Esophagus muscularis mucosa (tissue), 4 donors: Measurements from ENCODE around the gene ADCY9. TPM values are rescaled to one million over a fixed set of nuclear protein-coding genes. Genes with fewer than 3 reads are reported as not detected.

Source experiments
- DNase-seq: peaks from one replicate; pipeline ENCODE4 v3.0.0-alpha.2; 2017; ENCODE audit errors: extremely low spot score
- H3K27ac ChIP-seq, 4 donors: fragments of 200-600 bp; sonication (generic); replicated peaks in 1 of 4; 1 replicate in 3 of 4; 2 replicates in 1 of 4; pipeline ENCODE4 v1.5.1; 2016 to 2019; ENCODE audit warnings: mild to moderate bottlenecking in 1 of 4
- H3K27me3 ChIP-seq, 4 donors: fragments of 200-600 bp; sonication (generic); one replicate each; pipeline versions ENCODE4 v1.5.1 to v1.6.0; 2016 to 2019
- H3K36me3 ChIP-seq, 4 donors: fragments of 200-600 bp; sonication (generic); one replicate each; pipeline ENCODE4 v1.5.1; 2016 to 2019
- H3K4me1 ChIP-seq, 4 donors: fragments of 200-600 bp; sonication (generic); one replicate each; pipeline ENCODE4 v1.5.1; 2016 to 2019
- H3K4me3 ChIP-seq, 4 donors: fragments of 200-600 bp; sonication (generic); 1 replicate in 2 of 4; 2 replicates in 2 of 4; pipeline ENCODE4 v1.5.1; 2016 to 2019; ENCODE audit warnings: mild to moderate bottlenecking in 4 of 4, moderate library complexity in 1 of 4
- H3K9me3 ChIP-seq, 4 donors: fragments of 200-600 bp; sonication (generic); 1 replicate in 3 of 4; 2 replicates in 1 of 4; pipeline ENCODE4 v1.5.1; 2016 to 2019
- CTCF ChIP-seq, 3 experiments: fragments of 200-600 bp in 2 of 3; fragments of 450-650 bp in 1 of 3; sonication (generic) in 2 of 3; IDR thresholded peaks; one replicate each; pipeline ENCODE4 v1.5.1; 2017 to 2019; ENCODE audit warnings: antibody characterized with exemption in 3 of 3, mild to moderate bottlenecking in 2 of 3, moderate library complexity in 1 of 3
- EP300 ChIP-seq: sonication (generic); formaldehyde crosslinking; IDR thresholded peaks from one replicate; pipeline ENCODE4 v1.6.1; 2017; ENCODE audit warnings: antibody characterized with exemption
- POLR2A ChIP-seq: fragments of 450-650 bp; IDR thresholded peaks from one replicate; pipeline ENCODE4 v1.6.1; 2017; ENCODE audit warnings: antibody characterized with exemption, moderate library complexity, mild to moderate bottlenecking, low read depth
- POLR2AphosphoS5 ChIP-seq, 2 donors: sonication (generic); formaldehyde crosslinking; IDR thresholded peaks; one replicate each; pipeline ENCODE4 v1.6.1; 2017; ENCODE audit warnings: antibody characterized with exemption in 2 of 2
- WGBS: methylation state at CpG from one replicate; pipeline ENCODE4 v1.1.5; 2018; 5-methylcytosine and 5-hydroxymethylcytosine counted together
- intact Hi-C: fragments of 100-400 bp; cut with DNase I; formaldehyde crosslinking; loops from one replicate; pipeline ENCODE4 v1.15.1; 2023
- total RNA-seq, 4 donors: library from RNA; depleted of rRNA; stranded (reverse); fragments of >200 nt; gene quantifications; one replicate each; pipeline versions ENCODE4 v1.1.0 to v1.2.1, GENCODE V29; 2016

The ADCY9 gene
- total RNA-seq, 4 donors from 2014 or later = 35.8 to 72.9 (median 55.7) TPM

GRCh38 chr16:4005731-4006130 lies 110.5 kb downstream of the ADCY9 start:
- Histone ChIP-seq H3K36me3 (no peaks in the 10 kb centered on the region), H3K4me1 (peaks cover 6 to 11% (median 9%) of the 10 kb centered on the region in 4 donors), H3K4me3 (no peak overlapping the region), H3K9me3 (no peaks in the 10 kb centered on the region), H3K27me3 (no peaks in the 10 kb centered on the region), H3K27ac (no peak overlapping the region)
- no peak for DNase-seq
- intact Hi-C loops = no loop called here
- 82% methylated on average over 13 of the region's 13 CpGs for WGBS
- TF ChIP-seq POLR2A = no peak
- no peak for TF ChIP-seq CTCF (IDR thresholded peaks at IDR 0.05)
- TF ChIP-seq EP300 = no peak
- TF ChIP-seq POLR2AphosphoS5 (IDR thresholded peaks at IDR 0.05) = no peak

GRCh38 chr16:4005281-4005680 lies 111.0 kb downstream of the ADCY9 start:
- H3K9me3 ChIP-seq = no peaks in the 10 kb centered on the region

GRCh38 chr16:4004206-4004605 lies 112.0 kb downstream of the ADCY9 start:
- DNase-seq = no peak
- intact Hi-C loops = no loop called here
- TF ChIP-seq POLR2AphosphoS5 (IDR thresholded peaks at IDR 0.05) = no peak
- no peak for TF ChIP-seq EP300
- no peak for TF ChIP-seq CTCF (IDR thresholded peaks at IDR 0.05)
- no peak for TF ChIP-seq POLR2A
- H3K9me3 ChIP-seq = no peaks in the 10 kb centered on the region
- WGBS = 89% methylated on average over 7 of the region's 7 CpGs
- H3K27ac ChIP-seq = no peak overlapping the region
- peaks cover 17 to 22% (median 19%) of the 10 kb centered on the region in 4 donors for H3K4me1 ChIP-seq
- no peaks in the 10 kb centered on the region for H3K27me3 ChIP-seq
- H3K36me3 ChIP-seq = no peaks in the 10 kb centered on the region
- no peak overlapping the region for H3K4me3 ChIP-seq

More at GRCh38 chr16:4005281-4005680, 111.0 kb downstream of the ADCY9 start:
- Histone ChIP-seq H3K27me3 (no peaks in the 10 kb centered on the region), H3K36me3 (no peaks in the 10 kb centered on the region), H3K27ac (no peak overlapping the region), H3K4me3 (no peak overlapping the region), H3K4me1 (peaks cover 7 to 12% (median 9%) of the 10 kb centered on the region in 4 donors)
- TF ChIP-seq EP300 (no peak), POLR2AphosphoS5 (IDR thresholded peaks at IDR 0.05) (no peak), POLR2A (no peak), CTCF (IDR thresholded peaks at IDR 0.05) (no peak)
- 97% methylated on average over 9 of the region's 9 CpGs for WGBS
- no peak for DNase-seq
- intact Hi-C loops = no loop called here

GRCh38 chr16:4003576-4003975 lies 112.7 kb downstream of the ADCY9 start:
- TF ChIP-seq CTCF (IDR thresholded peaks at IDR 0.05) (no peak), POLR2A (no peak), POLR2AphosphoS5 (IDR thresholded peaks at IDR 0.05) (no peak), EP300 (no peak)
- 98% methylated on average over 11 of the region's 11 CpGs for WGBS
- intact Hi-C loops = no loop called here

GRCh38 chr16:4003166-4003565 lies 113.1 kb downstream of the ADCY9 start:
- intact Hi-C loops = no loop called here
- H3K4me3 ChIP-seq = no peak overlapping the region
- no peaks in the 10 kb centered on the region for H3K9me3 ChIP-seq
- peaks cover 23 to 30% (median 25%) of the 10 kb centered on the region in 4 donors for H3K4me1 ChIP-seq
- DNase-seq = no peak
- no peaks in the 10 kb centered on the region for H3K27me3 ChIP-seq
- H3K27ac ChIP-seq = no peak overlapping the region
- 94% methylated on average over 19 of the region's 19 CpGs for WGBS
- H3K36me3 ChIP-seq = no peaks in the 10 kb centered on the region
- TF ChIP-seq EP300 = no peak
- no peak for TF ChIP-seq CTCF (IDR thresholded peaks at IDR 0.05)
- no peak for TF ChIP-seq POLR2AphosphoS5 (IDR thresholded peaks at IDR 0.05)
- TF ChIP-seq POLR2A = no peak

More at GRCh38 chr16:4003576-4003975, 112.7 kb downstream of the ADCY9 start:
- Histone ChIP-seq H3K4me1 (peaks cover 23 to 28% (median 25%) of the 10 kb centered on the region in 4 donors), H3K27ac (no peak overlapping the region), H3K4me3 (no peak overlapping the region), H3K9me3 (no peaks in the 10 kb centered on the region), H3K36me3 (no peaks in the 10 kb centered on the region), H3K27me3 (no peaks in the 10 kb centered on the region)
- no peak for DNase-seq
